Vein endothelial cell (primary cell): ENCODE data around the gene HTR3D. TPM values are rescaled to one million over a fixed set of nuclear protein-coding genes. Genes with fewer than 3 reads are reported as not detected.

ENCODE experiments used
- small RNA-seq: library from RNA; depleted of rRNA; stranded (forward); fragments of <200 nt; gene quantifications from one replicate; pipeline ENCODE3, GENCODE V24; 2012
- total RNA-seq: library from RNA; depleted of rRNA; stranded (reverse); fragments of >200 nt; gene quantifications from 2 replicates; pipeline ENCODE4 v1.2.3, GENCODE V29; 2012

The HTR3D gene
- not detected in 2 replicates for total RNA-seq

GRCh38 chr3:184031187-184031792 lies at the start of gene HTR3D:
Gene HTR3D, plus strand, starts transcription at chr3:184031742. Its CDS starts 0 bp downstream, at chr3:184031742.

GRCh38 chr3:184017672-184018423 lies 13.7 kb upstream of the HTR3D start, which contains the start of gene ABCC5:
Gene ABCC5, minus strand, starts transcription at chr3:184017884. Its CDS starts 3,492 bp downstream, at chr3:184014392.

GRCh38 chr3:184052767-184053166 lies 21.2 kb downstream of the HTR3D start, which contains the start of gene HTR3C:
Gene HTR3C, plus strand, starts transcription at chr3:184053047. Its CDS starts 34 bp downstream, at chr3:184053081.

Small RNAs within 50 kb of the gene (small RNA-seq; reads per million reads assigned to genes)
- not detected for gene RF00019

Other genes starting within 250 kb of the HTR3D start
- gene MAP6D1, start 206.2 kb upstream of the HTR3D start, total RNA-seq = 2.9 and 3.7 TPM in 2 replicates
- 27.1 and 27.7 TPM in 2 replicates for gene PARL, start 146.9 kb upstream of the HTR3D start, total RNA-seq
- gene ABCC5, start 13.9 kb upstream of the HTR3D start, total RNA-seq = 13.7 and 14.6 TPM in 2 replicates
- gene HTR3C, start 21.3 kb downstream of the HTR3D start, total RNA-seq = not detected in 2 replicates
- gene HTR3E, start 65.3 kb downstream of the HTR3D start, total RNA-seq = not detected in 2 replicates
- gene EIF2B5, start 103.6 kb downstream of the HTR3D start, total RNA-seq = 40.2 and 40.5 TPM in 2 replicates
- 31.6 and 34.0 TPM in 2 replicates for gene DVL3, start 123.6 kb downstream of the HTR3D start, total RNA-seq
- 389 and 410 TPM in 2 replicates for gene AP2M1, start 143.1 kb downstream of the HTR3D start, total RNA-seq
- 31.9 and 40.5 TPM in 2 replicates for gene ABCF3, start 154.5 kb downstream of the HTR3D start, total RNA-seq
- gene VWA5B2, start 197.8 kb downstream of the HTR3D start, total RNA-seq = under 0.01 and 0.10 TPM in 2 replicates
- 30.5 and 40.5 TPM in 2 replicates for gene ALG3, start 217.2 kb downstream of the HTR3D start, total RNA-seq
- gene EEF1AKMT4, start 217.9 kb downstream of the HTR3D start, total RNA-seq = 3.3 and 6.2 TPM in 2 replicates
- not detected in 2 replicates for gene CAMK2N2, start 229.8 kb downstream of the HTR3D start, total RNA-seq
- gene ECE2, start 244.3 kb downstream of the HTR3D start, total RNA-seq = not detected in 2 replicates